Cerebellar cortex (tissue), 1 donor: ENCODE data around the gene SOX6.
"Not testable (repeated sequence)": the region's sequence is repeated elsewhere in the genome, so short reads cannot be mapped to it uniquely, and the experiment has no call there.

ENCODE experiments used
- DNase-seq: peaks from one replicate; pipeline ENCODE4 v3.0.0-alpha.2; 2015; ENCODE audit warnings: low spot score

SOX6 gene

GRCh38 chr11:16149476-16149875, 206.9 kb downstream of the SOX6 start:
- DNase-seq, result no peak

DNA sequence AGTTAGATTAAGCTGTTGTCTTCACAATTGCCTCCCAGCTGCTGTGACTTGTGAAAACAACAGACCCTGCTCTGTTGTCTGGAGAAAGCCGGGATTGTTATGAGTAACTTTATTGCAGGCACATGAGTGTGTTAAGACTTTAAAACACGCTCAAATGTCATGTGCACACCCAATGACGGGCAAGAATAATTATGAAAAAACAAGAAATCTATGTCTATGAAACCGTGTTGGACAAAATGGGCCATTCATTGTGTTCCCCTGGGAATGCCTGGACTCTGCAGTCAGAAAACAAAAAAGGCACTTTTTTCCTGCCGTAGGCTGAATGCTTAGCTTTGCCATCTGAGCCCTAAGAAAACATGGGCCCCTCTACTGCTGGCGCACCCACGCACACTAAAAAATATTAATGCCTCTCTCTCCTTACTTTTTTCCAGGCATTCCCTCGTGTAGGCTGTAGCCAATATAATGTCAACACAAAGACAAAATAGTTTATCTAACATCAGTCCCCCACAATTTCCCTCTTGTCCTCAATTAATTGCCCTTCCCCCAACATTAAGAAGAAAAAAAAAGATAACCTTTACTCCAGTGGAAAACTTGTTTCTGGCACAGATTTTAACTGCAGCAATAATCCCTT, 207.9 kb downstream of the SOX6 start:
- no peak for DNase-seq

GRCh38 chr11:16146980-16147379, 209.4 kb downstream of the SOX6 start:
- not testable (repeated sequence) for DNase-seq

DNA sequence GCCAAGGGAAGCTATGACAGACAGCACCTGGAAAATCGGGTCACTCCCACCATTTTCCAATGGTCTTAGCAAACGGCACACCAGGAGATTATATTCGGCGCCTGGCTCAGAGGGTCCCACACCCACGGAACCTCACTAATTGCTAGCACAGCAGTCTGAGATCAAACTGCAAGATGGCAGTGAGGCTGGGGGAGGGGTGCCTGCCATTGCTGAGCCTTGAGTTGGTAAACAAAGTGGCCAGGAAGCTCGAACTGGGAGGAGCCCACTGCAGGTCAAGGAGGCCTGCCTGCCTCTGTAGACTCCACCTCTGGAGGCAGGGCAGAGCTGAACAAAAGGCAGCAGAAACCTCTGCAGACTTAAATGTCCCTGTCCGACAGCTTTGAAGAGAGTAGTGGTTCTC, 214.7 kb downstream of the SOX6 start:
- not testable (repeated sequence) for DNase-seq

- DNase-seq, result not testable (repeated sequence)
These were observed 215.2 kb downstream of the SOX6 start for GRCh38 chr11:16141162-16141561.

DNA sequence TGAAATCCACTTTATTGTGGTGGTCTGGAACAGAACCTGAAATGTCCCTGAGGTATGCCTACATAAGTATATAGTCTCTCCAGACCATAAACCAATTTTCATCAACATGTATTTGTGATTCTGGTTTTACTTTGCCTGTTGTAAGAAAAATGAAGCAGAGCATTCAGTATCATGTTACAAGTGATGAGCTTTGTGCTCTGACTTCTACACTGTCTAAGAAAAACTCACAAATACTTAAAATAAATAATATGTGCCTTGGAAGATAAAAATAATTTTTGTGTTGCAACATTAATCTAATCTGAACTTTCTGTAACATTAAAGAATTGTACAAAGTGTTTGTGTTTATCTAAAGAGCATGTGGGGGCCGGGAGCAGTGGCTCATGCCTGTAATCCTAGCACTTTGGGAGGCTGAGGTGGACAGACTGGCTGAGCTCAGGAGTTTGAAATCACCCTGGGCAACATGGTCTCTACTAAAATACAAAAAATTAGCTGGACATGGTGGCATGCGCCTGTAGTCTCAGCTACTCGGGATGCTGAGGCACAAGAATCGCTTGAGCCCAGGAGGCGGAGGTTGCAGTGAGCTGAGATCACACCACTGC, 219.5 kb downstream of the SOX6 start:
- DNase-seq, result no peak

DNA sequence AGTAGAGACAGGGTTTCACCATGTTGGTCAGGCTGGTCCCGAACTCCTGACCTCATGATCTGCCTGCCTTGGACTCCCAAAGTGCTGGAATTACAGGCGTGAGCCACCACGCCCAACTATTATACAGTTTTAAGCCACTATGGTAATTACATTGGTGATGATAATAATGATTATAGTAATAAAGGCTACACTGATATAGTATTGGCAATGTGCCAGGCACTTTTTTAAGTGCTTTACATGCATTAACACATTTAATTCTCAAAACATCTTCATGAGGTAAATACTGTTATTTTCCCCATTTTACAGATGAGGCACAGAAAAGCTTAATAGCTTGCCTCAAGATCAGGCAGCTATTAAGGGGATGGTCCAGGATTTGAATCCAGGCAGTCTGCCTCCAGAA, 222.5 kb downstream of the SOX6 start:
- DNase-seq, result no peak

DNA sequence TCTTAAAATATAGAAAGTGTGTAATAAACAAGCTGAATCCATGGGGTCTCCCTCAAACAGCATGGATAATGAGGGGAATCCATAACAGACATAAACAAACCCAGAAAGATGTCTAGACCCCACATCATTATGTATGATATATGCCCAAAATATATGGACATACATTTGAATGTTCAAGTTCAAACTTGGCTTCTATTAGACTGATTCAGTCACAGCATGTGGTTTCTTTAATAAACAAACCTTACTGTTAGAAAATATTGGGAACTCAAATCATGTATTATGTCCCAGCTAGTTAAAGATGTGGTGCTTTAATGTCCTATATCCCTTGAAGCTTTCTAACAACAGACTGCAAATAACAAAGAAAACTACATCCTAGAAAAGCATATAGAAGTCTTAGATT, 228.6 kb downstream of the SOX6 start:
- no peak for DNase-seq

DNA sequence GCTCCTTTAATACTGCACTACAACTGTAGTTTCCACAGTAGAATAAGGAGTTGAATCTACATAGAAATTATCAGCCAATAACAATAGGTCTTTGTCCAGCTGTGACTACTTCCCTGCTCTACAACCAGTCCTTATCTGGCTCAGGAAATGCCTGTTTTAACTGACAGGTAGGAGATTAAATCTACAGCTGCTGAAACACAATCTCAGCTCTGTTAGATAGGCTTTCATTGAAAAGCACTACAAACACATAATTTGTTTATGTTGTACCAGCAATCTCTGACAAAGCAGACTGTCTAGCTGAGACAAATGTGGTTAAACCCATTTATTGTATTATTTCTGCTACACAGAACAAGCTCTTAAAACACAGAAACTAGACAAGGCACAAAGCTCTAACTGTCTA, 230.0 kb downstream of the SOX6 start:
- no peak for DNase-seq

- no peak for DNase-seq
These were observed 230.6 kb downstream of the SOX6 start for GRCh38 chr11:16125796-16126195.

- DNase-seq, result no peak
These were observed 232.0 kb downstream of the SOX6 start for GRCh38 chr11:16124390-16124789.

DNA sequence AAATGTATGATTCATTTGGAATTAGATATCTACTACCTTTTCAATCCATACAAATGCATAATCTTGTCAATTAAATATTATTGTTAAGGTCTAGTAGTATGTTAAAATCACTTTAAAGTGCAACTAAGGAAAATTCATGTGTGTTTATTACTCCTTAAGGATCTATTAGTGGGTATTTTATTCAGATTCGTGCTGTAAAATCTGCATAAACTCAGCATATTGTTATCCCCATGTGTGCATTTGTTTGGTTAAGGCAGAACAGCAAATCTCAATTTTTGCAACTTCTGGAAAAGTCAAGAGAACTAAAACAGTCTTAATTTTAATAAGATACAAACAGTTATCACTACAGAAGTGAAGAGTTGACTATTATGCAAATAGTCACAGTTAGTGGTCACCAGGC, 234.5 kb downstream of the SOX6 start:
- DNase-seq, result no peak

GRCh38 chr11:16120008-16120407, 236.3 kb downstream of the SOX6 start:
- DNase-seq, result no peak

- DNase-seq, result no peak
These were observed 238.2 kb downstream of the SOX6 start for GRCh38 chr11:16117989-16118756.

DNA sequence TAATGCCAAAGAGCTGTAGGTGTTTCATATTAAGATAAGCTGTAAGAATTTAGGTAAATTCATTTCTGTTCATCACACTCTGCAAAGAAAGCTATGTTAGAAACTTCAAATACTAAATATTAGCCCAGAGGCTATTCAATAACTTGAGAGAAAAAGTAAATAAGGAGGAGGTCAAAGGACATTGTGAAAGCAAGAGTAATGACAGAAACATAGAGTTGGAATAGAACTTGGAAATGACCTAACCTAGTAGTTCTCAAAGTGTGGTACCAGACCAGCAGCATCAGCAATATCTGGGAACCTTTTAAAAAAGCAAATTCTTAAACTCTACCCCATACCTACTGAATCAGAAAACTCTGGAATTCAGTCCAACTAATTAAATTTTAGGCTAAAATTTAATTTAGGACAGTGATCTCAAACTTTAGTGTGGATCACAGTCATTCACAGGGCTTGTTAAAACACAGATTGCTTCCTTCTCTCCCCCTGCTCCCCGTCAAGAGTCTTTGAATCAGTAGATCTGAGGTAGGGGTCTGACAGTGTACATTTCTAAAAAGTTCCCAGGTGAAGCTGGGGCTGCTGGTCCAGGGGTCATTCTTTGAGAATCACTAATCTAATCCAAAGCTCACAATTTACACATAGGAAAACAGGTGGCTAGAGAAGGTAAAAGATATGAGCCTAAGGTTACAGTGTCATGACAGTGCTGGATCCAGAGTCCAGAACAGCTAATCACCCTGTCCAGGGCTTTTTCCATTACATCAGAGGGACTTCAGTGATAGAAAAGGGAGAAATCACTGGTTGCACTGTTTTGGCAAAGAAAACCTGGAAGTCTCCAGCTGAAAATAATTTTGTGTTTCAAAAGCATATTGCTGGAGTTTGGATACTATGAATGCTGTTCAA, 241.1 kb downstream of the SOX6 start:
- DNase-seq, result no peak

- no peak for DNase-seq
These were observed 241.9 kb downstream of the SOX6 start for GRCh38 chr11:16114431-16114830.

DNA sequence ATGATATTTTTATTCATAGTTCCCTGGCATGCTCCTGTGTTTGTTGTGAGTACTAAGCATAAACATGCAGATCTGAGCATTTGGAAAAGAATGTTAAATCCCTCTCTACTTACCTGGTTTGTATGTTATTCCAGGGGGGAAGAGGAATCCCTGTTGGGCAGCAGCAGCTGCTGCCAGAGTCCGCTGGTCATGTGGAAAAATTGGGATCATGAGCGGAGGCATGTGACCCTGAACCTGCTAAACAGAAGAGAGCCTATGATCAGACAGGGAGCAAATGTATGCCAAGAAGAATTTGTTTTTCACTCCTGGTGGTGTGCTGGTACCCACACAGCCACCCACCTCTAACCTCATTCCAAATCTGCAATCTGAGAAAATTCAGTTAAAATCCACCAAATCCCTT, 244.7 kb downstream of the SOX6 start:
- DNase-seq, result no peak

- no peak for DNase-seq
These were observed 245.5 kb downstream of the SOX6 start for GRCh38 chr11:16110886-16111285.

GRCh38 chr11:16099343-16099900, 256.9 kb downstream of the SOX6 start:
- DNase-seq, result no peak

DNA sequence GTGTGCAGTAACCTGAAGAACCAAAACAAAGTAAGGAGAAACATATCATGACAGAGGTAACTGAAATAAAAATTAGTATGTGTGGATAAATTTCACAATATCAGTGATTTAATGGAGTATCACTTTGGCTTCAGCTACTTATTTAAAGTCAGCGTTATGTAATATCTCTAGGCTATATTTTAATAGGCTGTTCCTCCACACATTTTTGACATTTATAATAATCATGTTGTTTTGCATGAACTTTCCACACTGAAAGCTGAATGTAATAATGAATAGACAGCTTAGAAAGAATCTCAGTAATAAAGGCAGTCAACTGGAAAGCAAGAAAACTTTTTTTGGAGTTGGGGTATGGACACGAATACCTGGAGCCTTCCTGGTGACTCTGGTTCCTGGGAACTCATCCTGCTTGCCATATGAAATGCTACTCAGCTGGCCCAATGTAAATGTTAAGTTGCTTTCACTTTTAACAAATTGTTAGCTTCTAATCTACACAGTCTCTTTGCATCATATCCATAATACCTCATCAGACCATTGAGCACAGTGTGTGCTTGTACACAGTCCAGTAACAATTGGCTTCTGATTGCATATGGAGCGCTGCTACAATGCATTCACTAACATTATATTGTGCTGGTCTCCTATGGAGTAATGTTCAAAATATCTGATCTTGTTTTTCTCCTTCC, 257.7 kb downstream of the SOX6 start:
- DNase-seq, result no peak

- no peak for DNase-seq
These were observed 258.8 kb downstream of the SOX6 start for GRCh38 chr11:16097543-16097942.
